Osteoblast (primary cell): Measurements from ENCODE around the gene HLA-DQA1. TPM values are rescaled to one million over a fixed set of nuclear protein-coding genes. Genes with fewer than 3 reads are reported as not detected.

Experiments used
- DNase-seq: peaks from one replicate; pipeline ENCODE4 v3.0.0; 2011; ENCODE audit warnings: low spot score, mixed read lengths; ENCODE audit not compliant: insufficient read length; ENCODE audit errors: missing footprints
- H2AFZ ChIP-seq: 2 replicates; pipeline ENCODE4 v1.6.0; 2011; ENCODE audit warnings: mild to moderate bottlenecking, low read length
- H3K27ac ChIP-seq: 2 replicates; pipeline ENCODE4 v1.5.1; 2011; ENCODE audit warnings: mild to moderate bottlenecking, low read depth, low read length, moderate library complexity
- H3K27me3 ChIP-seq: 2 replicates; pipeline ENCODE4 v1.6.0; 2012; ENCODE audit warnings: mild to moderate bottlenecking, control low read depth, inconsistent platforms, low read length, moderate library complexity; ENCODE audit not compliant: insufficient read depth
- H3K36me3 ChIP-seq: 2 replicates; pipeline ENCODE4 v1.5.1; 2011; ENCODE audit warnings: mild to moderate bottlenecking, low read length, control low read depth, moderate library complexity; ENCODE audit not compliant: insufficient read depth
- H3K4me1 ChIP-seq: 2 replicates; pipeline ENCODE4 v1.5.1; 2011; ENCODE audit warnings: mild to moderate bottlenecking, low read length, control low read depth, moderate library complexity; ENCODE audit not compliant: insufficient read depth
- H3K4me2 ChIP-seq: 2 replicates; pipeline ENCODE4 v1.6.0; 2011; ENCODE audit warnings: mild to moderate bottlenecking, low read length; ENCODE audit not compliant: insufficient read depth
- H3K4me3 ChIP-seq: fragments of 200-600 bp; sonication (generic); 3 replicates; pipeline ENCODE4 v1.5.1; 2012; ENCODE audit warnings: mild to moderate bottlenecking, low read length, inconsistent platforms; ENCODE audit not compliant: insufficient read depth
- H3K79me2 ChIP-seq: 2 replicates; pipeline ENCODE4 v1.6.0; 2012; ENCODE audit warnings: mild to moderate bottlenecking, low read length, control low read depth, inconsistent platforms; ENCODE audit not compliant: insufficient read depth
- H3K9me3 ChIP-seq: 2 replicates; pipeline ENCODE4 v1.5.1; 2011; ENCODE audit warnings: low read depth, low read length, control low read depth
- H4K20me1 ChIP-seq: 2 replicates; pipeline ENCODE4 v1.6.0; 2012; ENCODE audit warnings: mild to moderate bottlenecking, low read length, control low read depth; ENCODE audit not compliant: insufficient read depth
- total RNA-seq: library from RNA; depleted of rRNA; stranded (reverse); fragments of >200 nt; gene quantifications from 2 replicates; pipeline ENCODE4 v1.2.3, GENCODE V29; 2012
- TF ChIP-seq, protein P1 (sequence below): IDR thresholded peaks from 2 replicates; pipeline ENCODE4 v1.5.1; 2011; ENCODE audit warnings: mild to moderate bottlenecking, low read depth, low read length, moderate library complexity; ENCODE audit errors: extremely low read depth

HLA-DQA1 gene
- total RNA-seq, 1 donor = not detected

DNA sequence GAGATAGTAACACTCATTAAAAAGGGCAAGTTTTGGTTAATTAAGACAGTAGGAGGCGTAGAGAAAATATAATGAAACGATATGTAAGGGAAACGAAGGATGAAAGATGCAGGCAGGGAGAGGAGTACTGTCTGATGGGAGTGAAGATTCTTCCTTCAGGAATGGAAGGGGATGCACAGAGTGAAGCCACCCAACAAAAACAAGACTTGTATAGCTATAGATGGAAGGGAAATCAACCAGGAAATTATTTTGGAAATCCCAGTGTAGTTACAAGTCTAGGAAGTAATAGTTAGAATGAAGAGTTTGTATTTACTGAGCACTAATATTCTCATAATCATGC lies 27.8 kb upstream of the HLA-DQA1 start:
- Histone ChIP-seq H2AFZ (no peak overlapping the region), H3K9me3 (no peaks in the 10 kb centered on the region), H3K4me3 (no peak overlapping the region), H3K79me2 (no peaks in the 10 kb centered on the region), H3K4me2 (peak overlapping the region; percentile 58), H3K4me1 (peaks cover 3% of the 10 kb centered on the region), H4K20me1 (no peaks in the 10 kb centered on the region), H3K27me3 (peaks cover 4% of the 10 kb centered on the region), H3K27ac (peak overlapping the region; percentile 12), H3K36me3 (no peaks in the 10 kb centered on the region)
- TF ChIP-seq, protein P1, sequence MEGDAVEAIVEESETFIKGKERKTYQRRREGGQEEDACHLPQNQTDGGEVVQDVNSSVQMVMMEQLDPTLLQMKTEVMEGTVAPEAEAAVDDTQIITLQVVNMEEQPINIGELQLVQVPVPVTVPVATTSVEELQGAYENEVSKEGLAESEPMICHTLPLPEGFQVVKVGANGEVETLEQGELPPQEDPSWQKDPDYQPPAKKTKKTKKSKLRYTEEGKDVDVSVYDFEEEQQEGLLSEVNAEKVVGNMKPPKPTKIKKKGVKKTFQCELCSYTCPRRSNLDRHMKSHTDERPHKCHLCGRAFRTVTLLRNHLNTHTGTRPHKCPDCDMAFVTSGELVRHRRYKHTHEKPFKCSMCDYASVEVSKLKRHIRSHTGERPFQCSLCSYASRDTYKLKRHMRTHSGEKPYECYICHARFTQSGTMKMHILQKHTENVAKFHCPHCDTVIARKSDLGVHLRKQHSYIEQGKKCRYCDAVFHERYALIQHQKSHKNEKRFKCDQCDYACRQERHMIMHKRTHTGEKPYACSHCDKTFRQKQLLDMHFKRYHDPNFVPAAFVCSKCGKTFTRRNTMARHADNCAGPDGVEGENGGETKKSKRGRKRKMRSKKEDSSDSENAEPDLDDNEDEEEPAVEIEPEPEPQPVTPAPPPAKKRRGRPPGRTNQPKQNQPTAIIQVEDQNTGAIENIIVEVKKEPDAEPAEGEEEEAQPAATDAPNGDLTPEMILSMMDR = no peak
- DNase-seq = no peak

DNA sequence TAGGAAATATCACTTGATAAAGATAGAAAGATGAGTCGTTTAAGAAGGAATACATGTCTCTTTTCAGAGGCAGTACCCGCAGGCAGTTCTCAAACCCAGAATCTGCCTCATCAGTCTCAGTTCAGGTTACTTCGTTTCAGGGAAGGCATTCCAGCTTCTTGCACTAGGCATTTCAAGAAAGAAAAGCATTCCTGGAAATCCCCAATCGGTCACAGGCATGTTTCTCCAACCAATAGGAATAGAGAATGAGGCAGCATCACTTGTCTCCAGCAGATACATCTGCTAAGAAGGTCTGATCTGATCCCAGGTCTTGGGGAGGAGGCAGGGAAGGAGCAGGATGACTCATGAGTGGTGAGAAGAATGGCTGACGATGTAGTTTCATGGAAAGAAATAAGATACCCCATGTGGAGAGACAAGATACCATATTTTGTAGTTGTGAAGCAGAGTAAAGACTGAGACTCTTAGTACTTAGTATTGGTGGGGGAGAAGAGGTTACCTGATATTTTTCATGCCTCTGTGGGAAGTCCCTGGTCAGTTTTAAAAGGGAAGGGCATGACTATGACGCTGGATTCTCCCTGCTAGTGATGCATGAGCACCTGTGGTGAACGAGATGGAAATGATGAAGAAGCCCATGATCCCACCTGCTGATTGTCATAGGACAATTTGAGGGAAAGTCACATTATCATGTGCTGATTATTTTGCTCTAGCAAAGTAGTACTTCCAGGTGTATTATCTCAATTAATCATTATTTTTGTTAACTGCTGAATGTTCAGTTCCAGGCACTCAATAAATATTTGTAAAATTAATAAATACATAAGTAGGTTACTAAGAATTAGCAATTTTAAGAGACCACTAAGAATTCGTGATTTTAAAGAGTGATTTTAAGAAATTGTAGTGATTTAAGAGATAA lies 27.2 kb upstream of the HLA-DQA1 start:
- Histone ChIP-seq H3K27me3 (peaks cover 4% of the 10 kb centered on the region), H4K20me1 (no peaks in the 10 kb centered on the region), H3K4me1 (peaks cover 3% of the 10 kb centered on the region), H3K27ac (peak overlapping the region; percentile 41), H3K36me3 (no peaks in the 10 kb centered on the region), H2AFZ (no peak overlapping the region), H3K79me2 (no peaks in the 10 kb centered on the region), H3K4me3 (no peak overlapping the region), H3K9me3 (no peaks in the 10 kb centered on the region), H3K4me2 (peak overlapping the region; percentile 58)
- TF ChIP-seq, protein P1 = no peak
- peak; percentile 65 for DNase-seq

DNA sequence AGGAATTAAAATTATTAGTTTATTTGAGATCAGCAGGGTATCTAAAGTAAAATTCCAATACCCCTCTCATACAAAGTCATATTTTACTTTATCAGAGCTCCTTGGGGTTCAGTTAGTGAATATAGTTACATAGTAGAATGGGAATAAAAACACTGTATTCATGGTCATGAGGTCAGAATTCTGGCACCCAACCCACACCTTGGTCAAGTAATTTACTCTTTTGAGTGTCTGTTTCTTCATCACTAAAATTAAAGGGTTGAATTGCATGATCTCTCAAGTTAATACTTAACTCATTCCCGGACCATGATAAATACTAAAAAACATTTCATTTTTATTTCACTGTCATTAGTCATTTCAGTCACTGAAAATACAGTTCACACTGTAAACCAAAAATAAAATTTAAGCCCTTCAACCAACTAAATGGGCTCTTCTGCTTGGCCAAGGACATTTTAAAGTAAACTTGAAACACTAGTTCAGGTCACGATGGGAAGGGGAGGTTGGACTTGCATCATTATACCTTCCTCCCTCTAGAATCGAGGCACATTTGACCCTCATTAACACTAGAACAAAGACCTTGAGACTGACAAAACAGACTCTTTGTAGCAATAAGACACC lies 26.4 kb upstream of the HLA-DQA1 start:
- no peak for DNase-seq
- no peaks in the 10 kb centered on the region for H4K20me1 ChIP-seq
- H3K4me3 ChIP-seq = no peak overlapping the region
- TF ChIP-seq, protein P1 = no peak
- no peak overlapping the region for H3K4me2 ChIP-seq
- H3K27ac ChIP-seq = no peak overlapping the region
- H2AFZ ChIP-seq = no peak overlapping the region
- H3K9me3 ChIP-seq = no peaks in the 10 kb centered on the region
- H3K4me1 ChIP-seq = peaks cover 3% of the 10 kb centered on the region
- peaks cover 4% of the 10 kb centered on the region for H3K27me3 ChIP-seq
- H3K36me3 ChIP-seq = no peaks in the 10 kb centered on the region
- H3K79me2 ChIP-seq = no peaks in the 10 kb centered on the region

DNA sequence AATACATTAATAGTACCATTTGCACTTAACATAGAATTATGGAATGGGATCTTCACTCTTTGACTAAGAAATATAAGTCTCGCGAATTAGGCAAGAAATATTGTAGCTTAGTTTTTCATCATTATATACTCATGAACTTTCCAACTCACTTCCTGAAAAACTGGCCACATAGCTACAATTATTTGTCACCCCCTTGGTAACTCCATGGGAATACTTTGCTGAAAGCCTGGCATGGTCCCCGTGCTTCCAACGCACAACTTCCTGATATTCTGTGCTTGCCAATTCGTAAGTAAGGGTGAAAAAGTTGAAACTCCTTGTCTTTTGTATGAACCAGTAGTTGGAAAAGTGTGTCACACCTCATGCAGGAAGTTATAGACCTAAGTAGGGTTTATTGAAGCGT lies 23.7 kb upstream of the HLA-DQA1 start:
- TF ChIP-seq, protein P1 = no peak
- no peak overlapping the region for H3K27ac ChIP-seq
- H3K27me3 ChIP-seq = no peaks in the 10 kb centered on the region
- no peaks in the 10 kb centered on the region for H3K79me2 ChIP-seq
- H4K20me1 ChIP-seq = no peaks in the 10 kb centered on the region
- no peak overlapping the region for H3K4me3 ChIP-seq
- no peak overlapping the region for H2AFZ ChIP-seq
- H3K4me1 ChIP-seq = peaks cover 3% of the 10 kb centered on the region
- no peaks in the 10 kb centered on the region for H3K9me3 ChIP-seq
- DNase-seq = no peak
- no peak overlapping the region for H3K4me2 ChIP-seq
- H3K36me3 ChIP-seq = no peaks in the 10 kb centered on the region
